T-helper 2 cell treated with Interferon-gamma antibody and Interleukin-4, amounts not matched to agents 100 ng/mL and 5 ng/mL, for 36 hours (primary cell): Measurements from ENCODE around the gene SMIM5. TPM values are rescaled to one million over a fixed set of nuclear protein-coding genes. Genes with fewer than 3 reads are reported as not detected.
"Not testable (repeated sequence)": the region's sequence is repeated elsewhere in the genome, so short reads cannot be mapped to it uniquely, and the experiment has no call there.

Experiments used
- intact Hi-C: fragments of 100-400 bp; cut with micrococcal nuclease; formaldehyde crosslinking; loops from one replicate; pipeline ENCODE4 v1.15.1; 2023
- total RNA-seq: library from RNA; stranded (reverse); gene quantifications from 2 replicates; pipeline ENCODE4 v1.2.3, GENCODE V29; 2022

Gene SMIM5
- total RNA-seq, 1 donor from 2014 or later: 0.50 TPM

DNA sequence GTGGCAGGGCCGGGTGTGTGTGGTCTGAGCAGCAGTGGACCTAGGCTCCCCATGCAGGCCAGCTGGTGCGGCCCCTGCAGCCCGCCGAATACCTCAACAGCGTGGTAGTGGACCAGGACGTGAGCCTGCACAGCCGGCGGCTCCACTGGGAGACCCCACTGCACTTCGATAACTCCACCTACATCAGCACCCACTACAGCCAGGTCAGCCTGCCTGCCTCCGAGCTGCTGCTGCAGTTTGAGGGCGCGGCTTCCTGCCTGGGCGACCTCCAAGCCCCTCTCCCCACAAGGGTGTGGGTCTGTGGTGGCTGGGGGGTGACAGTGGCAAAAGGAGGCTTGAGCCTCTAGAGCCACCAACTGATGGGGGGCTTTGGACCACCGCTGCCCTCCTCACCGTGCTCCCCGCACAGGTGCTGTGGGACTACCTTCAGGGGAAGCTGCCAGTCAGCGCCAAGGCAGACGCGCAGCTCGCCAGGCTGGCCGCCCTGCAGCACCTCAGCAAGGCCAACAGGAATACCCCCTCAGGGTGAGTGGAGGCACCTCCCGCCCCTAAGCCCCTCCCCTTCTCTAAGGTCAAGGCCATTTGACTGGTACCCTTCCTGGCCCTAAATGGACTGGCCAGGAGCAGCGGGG is 8.4 kb upstream of the SMIM5 start:
- intact Hi-C loops: no loop called here

DNA sequence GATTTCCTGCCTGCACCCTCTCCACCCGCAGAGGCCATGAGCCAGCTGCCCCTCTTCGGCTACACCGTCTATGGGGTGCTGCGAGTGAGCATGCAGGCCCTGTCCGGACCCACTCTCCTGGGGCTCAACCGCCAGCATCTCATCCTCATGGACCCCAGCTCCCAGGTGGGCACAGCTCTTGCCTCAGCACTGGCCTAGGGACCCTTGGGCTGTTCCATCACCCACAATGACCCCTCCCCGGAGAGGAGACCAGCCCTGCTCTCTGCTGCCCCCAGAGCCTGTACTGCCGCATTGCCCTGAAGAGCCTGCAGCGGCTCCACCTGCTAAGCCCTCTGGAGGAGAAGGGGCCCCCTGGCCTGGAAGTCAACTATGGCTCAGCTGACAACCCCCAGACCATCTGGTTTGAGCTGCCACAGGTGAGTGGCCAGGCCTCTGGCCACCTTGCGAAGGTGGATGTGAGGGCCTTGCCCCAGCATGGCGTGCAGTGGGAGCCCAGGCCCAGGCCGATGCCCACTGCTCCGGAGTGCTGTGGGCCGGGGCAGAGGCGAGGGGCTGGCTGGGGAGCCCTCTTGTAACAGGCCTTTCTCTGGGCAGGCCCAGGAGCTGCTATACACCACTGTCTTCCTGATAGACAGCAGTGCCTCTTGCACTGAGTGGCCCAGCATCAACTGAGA is 7.3 kb upstream of the SMIM5 start:
- intact Hi-C loops: no loop called here

DNA sequence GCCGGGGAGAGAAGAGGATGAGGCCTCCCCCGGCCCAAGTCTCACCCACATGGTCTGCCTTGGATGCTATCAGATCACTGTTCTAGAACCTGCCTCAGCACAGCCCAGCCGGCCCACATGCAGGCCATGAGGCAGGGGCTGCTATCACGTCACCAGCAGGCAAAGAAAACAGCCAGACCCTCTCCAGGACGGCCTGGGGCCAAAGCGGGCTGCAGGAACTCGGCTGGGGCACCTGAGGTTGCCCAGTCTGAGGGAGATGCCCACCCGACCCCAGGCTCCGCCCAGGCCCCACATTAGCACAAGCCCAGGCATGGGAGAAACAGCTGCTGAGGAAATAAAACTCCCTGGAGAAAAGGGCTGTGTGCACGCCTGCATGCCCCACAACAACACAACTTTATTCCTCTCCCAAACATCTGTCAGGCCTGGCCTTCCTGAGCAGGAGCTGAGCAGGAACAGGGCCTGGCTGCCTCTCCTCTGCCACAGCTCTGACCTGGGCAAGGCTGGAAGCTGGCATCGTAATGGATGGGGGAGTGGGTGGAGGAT is 6.7 kb upstream of the SMIM5 start:
- intact Hi-C loops: no loop called here

DNA sequence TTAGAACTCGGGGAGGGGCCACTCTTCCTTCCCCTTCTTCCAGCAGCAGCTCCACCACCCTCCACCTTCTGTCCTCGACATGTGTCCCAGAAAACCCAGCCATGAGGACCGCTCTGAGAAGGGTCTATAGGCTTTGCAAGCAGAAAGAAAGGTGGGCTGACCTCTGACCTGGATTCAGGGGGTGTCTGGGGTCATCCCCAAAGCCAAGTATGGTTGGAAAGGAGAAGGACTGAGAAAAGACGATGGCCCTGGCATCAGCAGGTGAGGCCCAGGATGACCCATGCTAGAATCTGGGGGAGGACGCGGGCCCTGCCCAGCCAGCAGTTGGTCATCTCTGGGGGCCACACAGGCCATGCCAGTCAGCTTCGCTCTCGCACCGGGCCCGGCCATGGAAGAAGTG is 6.1 kb upstream of the SMIM5 start:
- intact Hi-C loops: no loop called here

DNA sequence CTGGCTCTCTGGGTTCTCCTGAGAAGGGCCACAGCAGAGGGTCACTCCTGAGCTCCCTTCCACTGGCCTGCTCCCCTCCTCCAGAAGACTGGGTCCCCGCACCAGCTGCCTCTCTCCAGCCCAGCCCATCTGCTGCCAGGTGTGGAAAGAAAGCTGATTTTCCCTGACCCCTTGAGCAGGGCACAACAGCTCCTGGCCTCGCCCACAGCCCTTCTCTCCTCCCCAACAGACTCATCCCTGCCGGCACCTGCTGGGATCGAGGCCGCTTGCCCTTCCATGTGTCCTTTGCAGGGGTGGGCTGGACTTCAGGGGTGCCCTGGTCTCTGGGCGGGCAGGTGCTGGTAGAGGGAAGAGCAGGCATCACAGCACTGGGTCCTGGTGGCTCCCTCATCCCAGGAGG is 4.8 kb upstream of the SMIM5 start:
- intact Hi-C loops: no loop called here

DNA sequence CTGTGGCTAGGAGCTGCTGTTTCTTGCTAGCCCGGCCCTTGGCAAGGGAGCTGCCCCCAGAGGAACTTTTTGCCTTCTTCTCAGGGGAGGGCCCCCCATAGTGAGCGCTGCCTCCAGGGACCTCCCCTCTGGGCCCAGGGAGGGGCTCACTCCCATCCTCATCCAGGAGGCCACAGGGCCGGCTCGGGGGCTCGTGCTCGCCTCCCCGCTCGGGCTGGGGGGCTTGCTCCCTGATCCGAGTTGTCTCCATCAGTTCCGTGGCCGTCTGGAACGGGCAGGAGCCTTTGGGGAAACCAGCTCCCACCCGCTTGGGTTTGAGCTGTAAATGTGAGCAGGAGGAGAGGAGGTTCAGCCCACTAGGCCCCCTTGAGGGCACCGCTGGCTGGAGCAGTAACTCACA is 4.1 kb upstream of the SMIM5 start:
- intact Hi-C loops: no loop called here

DNA sequence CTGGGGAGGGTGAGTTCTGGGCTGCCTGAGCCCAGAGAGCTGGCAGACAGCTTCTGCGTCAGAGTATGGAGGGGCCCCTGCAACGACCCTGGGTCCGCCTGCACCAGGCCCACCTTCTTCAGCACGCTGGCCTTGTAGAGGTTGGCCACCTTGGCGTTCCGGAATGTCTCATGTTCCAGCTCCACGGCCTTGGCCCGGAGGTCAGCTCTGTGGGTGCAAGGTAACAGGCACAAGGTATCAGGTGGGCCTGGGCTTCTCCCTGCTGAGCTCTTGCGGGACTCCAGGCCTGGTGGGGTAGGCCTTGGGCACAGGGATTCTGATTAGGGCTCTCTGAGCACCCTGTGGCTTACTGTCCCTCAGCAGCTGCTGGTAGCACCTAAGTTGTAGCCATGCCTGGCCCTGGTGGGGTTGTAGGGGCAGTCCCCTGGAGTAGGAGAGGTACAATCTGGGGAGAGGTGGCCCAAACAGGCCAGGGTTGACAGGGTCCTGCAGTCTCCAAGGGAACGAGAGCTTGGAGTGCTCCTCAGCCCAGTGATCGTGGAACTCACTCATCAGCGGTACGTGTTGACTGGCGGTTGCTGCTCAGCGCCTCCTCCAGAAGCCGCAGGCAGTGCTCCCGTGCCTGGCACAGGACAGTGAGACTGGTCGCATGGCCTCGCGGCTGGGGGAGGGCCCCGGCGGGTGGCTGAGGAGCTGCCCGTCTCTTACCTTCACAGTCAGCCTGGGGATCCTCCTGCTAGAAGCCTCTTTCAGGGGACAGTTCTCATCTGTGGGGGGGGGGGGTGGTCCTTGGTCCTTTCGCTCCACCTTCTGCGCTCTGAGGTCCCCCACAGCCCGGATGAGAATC is 2.9 kb upstream of the SMIM5 start:
- intact Hi-C loops: no loop called here

DNA sequence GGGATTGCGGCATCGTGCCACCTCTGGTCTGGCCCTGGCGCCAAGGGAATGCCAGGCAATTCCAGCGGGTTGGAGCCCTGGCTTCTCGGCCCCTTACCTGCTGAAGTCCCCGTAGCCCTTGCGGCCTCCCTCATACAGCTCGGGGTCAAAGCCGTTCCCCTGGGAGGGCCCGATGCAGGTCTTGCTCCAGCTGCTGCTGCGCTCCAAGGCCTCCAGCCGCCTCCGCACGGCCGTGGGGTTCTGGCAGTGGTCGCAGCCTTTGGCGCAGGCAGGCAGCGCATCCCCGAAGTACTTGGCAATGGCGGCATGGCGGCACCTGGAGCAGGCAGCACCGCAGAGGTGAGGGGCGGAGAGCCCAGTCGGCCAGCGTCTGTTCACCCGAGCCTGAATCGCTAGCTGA is 1.9 kb upstream of the SMIM5 start:
- intact Hi-C loops: no loop called here

DNA sequence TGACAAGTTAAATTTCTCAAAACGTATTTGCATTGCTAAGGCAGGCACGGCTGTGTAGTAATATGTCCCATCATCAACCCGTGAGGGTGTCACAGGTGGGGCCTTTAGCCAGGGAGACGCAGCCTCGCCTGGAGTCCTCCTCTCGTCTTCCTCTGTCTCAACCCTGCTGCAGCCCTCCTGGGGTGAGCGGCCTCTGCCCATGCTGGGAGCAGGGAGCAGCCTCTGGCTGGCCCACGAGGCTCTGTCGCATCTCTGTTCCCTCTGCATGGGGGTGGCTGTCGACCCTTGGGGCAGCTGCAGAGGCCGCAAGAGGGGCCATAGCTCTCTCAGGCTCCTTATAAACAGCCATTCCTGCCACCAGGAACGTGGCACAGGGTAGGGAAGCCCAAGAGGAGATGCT is 806 bp upstream of the SMIM5 start:
- intact Hi-C loops: no loop called here

DNA sequence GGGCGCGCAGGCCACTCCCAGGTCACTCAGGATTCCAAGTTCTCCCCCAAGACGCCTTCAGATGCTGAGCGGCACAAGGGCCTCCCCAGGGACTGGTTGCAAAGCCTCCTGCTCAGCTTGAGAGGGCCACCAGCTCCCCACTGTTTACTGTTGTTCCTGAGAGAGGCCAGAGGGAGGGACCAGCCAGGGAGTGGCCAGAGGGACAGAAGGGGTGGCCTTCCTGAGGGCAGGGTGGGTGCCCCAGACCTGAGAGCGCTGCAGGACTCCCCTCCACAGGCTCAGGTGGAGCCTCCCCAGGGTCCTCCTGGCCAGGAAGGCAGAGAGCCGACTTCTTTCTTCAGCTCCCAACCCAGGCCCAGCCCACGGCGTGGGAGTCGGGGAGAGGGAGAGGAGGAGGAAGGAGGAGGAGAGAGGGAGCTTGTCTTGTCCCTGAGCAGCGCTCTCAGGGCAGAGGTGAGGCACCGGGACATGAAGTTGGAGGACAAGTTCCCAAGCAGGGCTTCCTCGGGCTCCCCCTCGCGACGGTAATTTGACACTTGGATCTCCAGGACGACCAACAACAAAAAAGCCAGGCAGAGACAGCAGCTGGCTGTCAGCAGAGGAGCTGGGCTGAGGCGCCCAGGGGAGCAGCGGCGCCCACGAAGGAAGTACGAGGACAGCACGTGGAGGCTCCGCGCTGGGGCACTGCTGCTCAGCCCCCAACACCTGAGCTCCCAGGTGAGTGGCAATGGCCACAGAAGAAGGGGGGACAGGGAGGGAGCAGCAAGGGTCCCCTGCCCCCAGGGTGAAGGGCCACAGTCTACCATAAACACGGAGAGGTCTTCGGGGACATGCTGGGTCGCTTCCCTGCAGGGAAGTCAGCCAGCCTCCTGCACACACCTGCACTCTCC is 497 bp downstream of the SMIM5 start:
- intact Hi-C loops: loop anchor here (1.0 kb wide), 2 partner anchors 34 to 117 kb away; partner anchors contain the start of genes RECQL5 and SAP30BP

DNA sequence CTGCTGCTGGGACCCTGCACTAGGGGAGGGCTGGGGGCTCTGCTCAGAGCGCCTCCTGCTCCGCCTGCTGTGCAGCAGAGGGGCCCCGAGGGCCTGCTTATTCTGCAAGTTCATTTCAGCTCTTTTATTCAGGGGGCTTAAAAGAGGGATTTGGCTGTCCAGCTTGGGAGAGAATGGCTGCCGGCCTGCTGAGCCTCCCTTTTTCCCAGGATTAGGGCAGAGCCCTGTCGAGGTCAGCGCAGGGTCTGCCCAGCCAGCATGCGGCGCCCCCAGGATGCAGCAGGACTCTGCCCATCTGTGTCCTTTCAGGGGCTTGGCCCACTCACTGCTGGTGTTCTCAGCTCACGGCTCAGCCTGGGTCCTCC is 1.1 kb downstream of the SMIM5 start:
- intact Hi-C loops: no loop called here

DNA sequence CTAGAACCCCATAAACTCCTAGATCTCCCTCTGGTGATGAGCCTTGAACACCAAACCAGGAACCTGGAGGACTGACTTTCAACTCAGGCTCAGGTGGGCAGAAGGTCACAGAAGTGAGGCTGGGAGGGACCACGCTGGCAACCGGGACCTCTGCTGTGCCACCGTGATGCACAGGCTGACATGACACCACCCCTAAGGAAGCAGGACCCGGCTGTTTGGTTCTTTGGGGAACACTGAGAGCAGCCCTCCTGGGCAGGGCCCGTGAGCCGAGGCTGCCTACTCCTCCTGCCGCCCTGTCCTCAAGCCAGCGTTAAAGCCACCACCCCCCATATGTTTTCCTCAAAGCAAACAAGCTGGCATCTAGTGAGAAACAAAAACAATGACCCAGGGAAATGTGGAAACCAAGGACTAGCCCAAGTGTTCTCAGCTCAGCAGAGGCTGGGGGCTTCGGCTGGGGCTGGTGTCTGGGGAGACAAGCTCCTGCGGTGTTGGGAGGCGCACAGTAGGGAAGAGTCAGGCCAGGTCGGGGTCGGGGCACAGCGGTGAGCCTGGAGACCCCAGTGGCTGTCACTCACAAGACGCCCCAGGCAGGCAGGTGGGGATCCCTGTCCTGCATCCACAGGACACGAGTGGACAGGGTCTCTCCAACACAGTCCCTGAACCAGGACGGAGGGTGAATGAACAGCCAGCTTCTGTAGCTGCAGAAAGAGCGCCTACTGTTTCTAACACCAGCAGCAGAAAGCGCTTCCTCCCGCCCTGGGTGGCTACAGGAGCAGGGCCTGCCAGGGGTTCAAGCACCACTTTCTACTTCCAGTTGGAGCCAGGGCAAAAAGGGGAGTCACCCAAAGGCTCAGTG is 1.7 kb downstream of the SMIM5 start:
- intact Hi-C loops: no loop called here

DNA sequence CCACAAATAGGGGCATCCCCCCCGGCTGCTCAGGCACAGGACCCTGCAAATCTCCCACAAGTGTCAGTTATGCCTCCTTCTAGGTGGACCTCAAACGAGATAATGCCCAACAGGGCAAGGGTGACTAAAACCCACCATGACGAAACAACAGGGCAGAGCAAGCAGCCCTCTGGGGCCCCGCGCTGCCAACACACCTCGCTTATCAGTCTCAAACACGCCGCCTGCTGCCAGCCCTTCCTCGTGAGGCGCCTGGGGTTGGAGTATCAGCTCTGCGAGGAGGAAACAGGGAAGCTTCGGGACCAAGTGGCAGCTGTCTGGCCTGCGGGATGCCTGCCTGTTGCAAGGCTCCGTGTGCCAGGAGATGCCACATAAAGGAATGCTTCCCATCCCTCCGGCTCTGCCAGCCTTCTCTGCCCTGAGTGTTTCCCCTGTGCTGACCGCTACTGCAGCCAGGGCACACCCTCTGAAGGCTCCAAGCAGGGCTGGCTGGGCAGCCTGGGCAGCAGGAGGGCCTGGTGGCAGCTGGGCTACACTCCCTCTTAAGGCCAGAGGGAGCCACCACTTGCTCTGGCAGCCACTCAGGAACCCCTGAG is 2.5 kb downstream of the SMIM5 start:
- intact Hi-C loops: no loop called here

DNA sequence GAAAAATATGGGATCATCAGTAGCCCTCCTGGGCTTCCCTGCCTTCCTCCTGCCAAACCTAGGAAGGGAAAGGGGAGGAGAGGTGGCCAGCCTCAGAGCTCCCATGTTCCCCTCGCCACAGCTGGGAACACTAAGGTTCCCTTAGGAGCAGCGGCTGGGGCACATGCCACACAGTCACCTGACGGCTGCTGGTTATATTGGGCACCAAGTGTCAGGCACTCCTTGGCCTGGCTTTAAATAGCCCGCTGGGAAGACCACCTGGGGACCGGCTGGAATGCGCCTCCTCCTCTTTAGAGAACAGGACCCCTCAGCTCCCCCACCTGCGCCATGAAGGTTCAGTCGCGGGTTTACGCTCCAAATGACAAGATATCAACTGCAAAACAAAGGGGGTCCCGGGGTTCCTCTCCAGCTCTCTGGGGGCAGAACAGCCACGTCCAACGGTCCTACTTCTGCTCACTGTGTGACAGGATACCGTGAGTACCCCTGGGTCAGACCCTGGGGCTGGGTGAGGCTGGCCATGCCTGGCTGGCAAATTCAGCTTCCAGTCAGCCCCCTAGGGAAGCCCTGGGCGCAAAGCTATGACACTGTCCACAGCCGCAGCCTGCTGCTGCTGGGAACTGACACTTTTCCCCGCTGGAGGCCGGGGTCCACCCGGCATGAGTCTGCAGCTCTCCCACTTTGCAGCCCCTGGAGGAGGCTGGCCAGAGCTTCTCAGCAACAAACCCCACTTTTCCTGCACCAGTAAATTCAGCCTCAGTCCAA is 3.3 kb downstream of the SMIM5 start:
- intact Hi-C loops: no loop called here

DNA sequence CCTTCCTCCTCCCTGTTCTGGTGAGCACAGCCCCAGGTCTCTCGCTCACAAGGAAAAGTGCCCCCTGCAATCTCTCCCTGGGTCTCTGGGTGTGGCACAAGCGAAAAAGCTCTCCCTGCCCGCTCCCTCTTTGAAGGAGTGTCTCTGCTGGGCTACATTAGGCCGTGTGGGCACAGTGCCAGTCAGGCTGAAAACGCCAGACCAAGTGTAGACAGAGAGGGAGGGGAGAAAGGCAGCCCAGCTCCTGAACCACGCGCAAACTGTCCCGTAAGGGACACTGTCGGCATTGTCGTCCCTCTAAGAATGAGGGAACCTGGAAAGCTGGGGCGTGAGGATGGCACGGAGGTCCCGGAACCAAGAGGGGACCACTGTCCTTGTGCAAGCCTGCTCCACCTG is 3.9 kb downstream of the SMIM5 start:
- intact Hi-C loops: no loop called here

DNA sequence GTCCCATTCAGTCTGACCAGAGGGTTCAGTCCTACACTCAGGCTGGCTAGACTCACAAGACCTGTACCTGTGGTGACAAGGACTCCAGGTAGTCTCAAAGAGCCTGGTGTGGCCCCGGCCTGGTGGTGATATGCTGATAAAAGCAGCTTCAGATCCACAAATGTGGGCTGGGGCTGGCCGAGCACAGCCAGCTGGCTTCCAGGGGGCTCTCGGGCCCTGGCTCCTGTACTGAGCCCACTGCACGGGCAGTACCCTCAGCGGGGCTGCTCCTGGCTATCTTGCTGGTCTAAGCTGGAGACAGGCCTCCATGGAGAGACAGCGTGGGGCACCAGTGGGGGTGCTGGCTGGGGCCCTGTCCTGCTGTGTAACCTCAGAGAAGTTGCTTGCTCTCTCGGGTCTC is 4.3 kb downstream of the SMIM5 start:
- intact Hi-C loops: no loop called here

DNA sequence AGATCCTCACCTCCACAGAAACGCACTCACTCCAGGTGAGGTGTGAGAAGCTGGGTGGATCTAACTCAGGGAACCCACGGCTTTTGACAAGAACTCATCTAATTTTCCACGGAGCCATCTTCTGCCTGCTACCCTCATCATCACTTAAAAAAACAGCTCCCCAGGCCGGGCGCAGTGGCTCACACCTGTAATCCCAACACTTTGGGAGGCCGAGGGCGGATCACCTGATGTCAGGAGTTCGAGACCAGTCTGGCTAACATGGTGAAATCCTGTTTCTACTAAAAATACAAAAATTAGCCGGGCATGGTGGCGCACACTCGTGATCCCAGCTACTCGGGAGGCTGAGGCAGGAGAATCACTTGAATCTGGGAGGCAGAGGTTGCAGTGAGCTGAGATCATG is 4.8 kb downstream of the SMIM5 start:
- intact Hi-C loops: not testable (repeated sequence)

DNA sequence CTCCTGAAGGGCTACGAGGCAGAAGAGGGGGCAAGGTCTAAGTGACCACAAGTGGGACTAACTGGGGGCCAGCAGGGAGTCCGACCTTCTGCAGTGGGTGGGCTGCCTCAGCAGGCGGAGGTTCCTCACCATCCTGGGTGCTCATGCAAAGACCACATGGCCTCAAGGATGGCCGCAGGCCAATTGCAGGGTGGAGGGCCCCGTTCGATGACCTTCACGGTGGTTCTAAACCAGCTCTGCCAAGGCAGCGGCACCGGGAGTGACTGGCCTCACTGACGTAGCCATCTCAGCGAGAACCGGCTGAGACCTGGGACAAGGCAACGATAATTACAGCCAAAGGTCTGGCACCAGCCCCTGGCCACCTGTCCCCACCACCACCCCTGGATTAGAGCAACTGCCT is 5.7 kb downstream of the SMIM5 start:
- intact Hi-C loops: no loop called here

DNA sequence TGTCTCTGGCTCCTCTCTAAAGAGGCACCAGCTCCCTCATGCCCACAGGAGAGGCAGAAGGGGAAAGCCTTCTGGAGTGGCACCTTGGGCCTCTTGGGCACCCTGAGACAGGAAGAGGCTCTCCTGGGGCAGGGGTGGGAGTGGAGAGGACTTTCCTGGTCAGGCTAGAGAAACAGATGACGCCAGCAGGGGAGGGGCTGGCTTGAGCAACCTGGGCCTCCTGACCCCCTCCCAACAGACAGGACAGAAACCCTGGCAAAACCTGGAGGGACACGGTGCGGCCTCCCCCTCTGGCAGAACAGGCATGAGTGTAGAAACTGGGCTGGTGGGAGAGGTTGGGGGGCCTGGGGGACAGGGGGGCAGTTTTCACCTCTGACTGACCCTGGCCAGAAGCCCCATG is 6.1 kb downstream of the SMIM5 start:
- intact Hi-C loops: no loop called here
